A549 (cell line): Measurements from ENCODE around the gene CILP2. TPM values are rescaled to one million over a fixed set of nuclear protein-coding genes. Genes with fewer than 3 reads are reported as not detected.

Experiments
- ATAC-seq, 2 experiments: fragments of 200-7000 bp in 1 of 2; fragments of >200 bp in 1 of 2; cut with Nextera tagmentation in 1 of 2; cut with Tn5 transposase in 1 of 2; 3 replicates each; pipeline versions ENCODE4 v1.8.0 to v1.9.1; 2018 to 2020; ENCODE audit warnings: mild to moderate bottlenecking in 1 of 2, moderate library complexity in 1 of 2
- CTCF ChIA-PET: fragments of 300-600 bp; sonication (Branson Sonifier 250); formaldehyde crosslinking; extraction: SDS; loops from one replicate; lab custom pipeline; 2021; ENCODE audit warnings: antibody characterized with exemption, inconsistent platforms; lab: Yijun Ruan, JAX
- POLR2A ChIA-PET: fragments of 350-600 bp; formaldehyde crosslinking; extraction: SDS; loops from one replicate; lab custom pipeline; 2021; ENCODE audit warnings: antibody characterized with exemption, inconsistent platforms; lab: Yijun Ruan, JAX
- DNase-seq, 2 experiments: peaks; one replicate each; pipeline versions ENCODE4 v3.0.0 to v3.0.0-alpha.2; 2011 to 2016; ENCODE audit warnings: low read depth in 1 of 2, low spot score in 1 of 2
- FAIRE-seq: peaks from 2 replicates; lab custom pipeline; 2011; peaks lifted over from hg19 to GRCh38; lab: Jason Lieb, UNC
- H3K27ac ChIP-seq, 2 experiments: fragments of >200 bp; sonication (Bioruptor Twin); formaldehyde crosslinking; 3 replicates each; pipeline ENCODE4 v1.5.1; 2016 to 2017
- H3K4me1 ChIP-seq: fragments of >200 bp; sonication (Bioruptor Twin); formaldehyde crosslinking; 3 replicates; pipeline ENCODE4 v1.6.1; 2016
- H3K4me2 ChIP-seq: fragments of >200 bp; sonication (Bioruptor Twin); formaldehyde crosslinking; 3 replicates; pipeline ENCODE4 v1.6.1; 2016
- H3K4me3 ChIP-seq: fragments of >200 bp; sonication (Bioruptor Twin); formaldehyde crosslinking; 3 replicates; pipeline ENCODE4 v1.5.1; 2016
- H3K9me3 ChIP-seq: fragments of >200 bp; sonication (Bioruptor Twin); formaldehyde crosslinking; 3 replicates; pipeline ENCODE4 v1.6.1; 2016
- CBX2 ChIP-seq: fragments of 200-600 bp; sonication (generic); IDR thresholded peaks from 2 replicates; pipeline ENCODE4 v1.6.1; 2016; ENCODE audit warnings: low read depth, mild to moderate bottlenecking, borderline replicate concordance
- CEBPB ChIP-seq, 2 experiments: fragments of >200 bp in 1 of 2; sonication (Bioruptor Twin) in 1 of 2; formaldehyde crosslinking in 1 of 2; IDR thresholded peaks; 2 replicates each; pipeline ENCODE4 v1.6.1; 2012 to 2016
- E2F6 ChIP-seq: IDR thresholded peaks from 2 replicates; pipeline ENCODE4 v1.6.1; 2012; ENCODE audit warnings: low read depth, borderline replicate concordance
- EHF ChIP-seq: fragments of 250-450 bp; sonication (Bioruptor Pico); IDR thresholded peaks from 2 replicates; pipeline ENCODE4 v1.5.0; 2020; ENCODE audit warnings: mild to moderate bottlenecking
- EHMT2 ChIP-seq: fragments of 200-600 bp; sonication (generic); IDR thresholded peaks from 2 replicates; pipeline ENCODE4 v1.6.1; 2016; ENCODE audit warnings: antibody characterized with exemption, low read depth, mild to moderate bottlenecking, moderate library complexity
- EP300 ChIP-seq, 2 experiments: fragments of >200 bp; sonication (Bioruptor Twin); formaldehyde crosslinking; IDR thresholded peaks; 2 replicates in 1 of 2; 3 replicates in 1 of 2; pipeline ENCODE4 v1.6.1; 2016 to 2017
- ESRRA ChIP-seq: fragments of 150-350 bp; IDR thresholded peaks from 2 replicates; pipeline ENCODE4 v1.6.1; 2014; ENCODE audit warnings: mild to moderate bottlenecking, low read length, borderline replicate concordance
- FOSB ChIP-seq: fragments of 250-450 bp; sonication (Bioruptor Pico); IDR thresholded peaks from 2 replicates; pipeline ENCODE4 v1.5.0; 2020; ENCODE audit warnings: mild to moderate bottlenecking, moderate library complexity
- FOSL2 ChIP-seq, 2 experiments: fragments of 450-650 bp in 1 of 2; fragments of >200 bp in 1 of 2; sonication (Bioruptor Twin) in 1 of 2; formaldehyde crosslinking; IDR thresholded peaks; 2 replicates each; pipeline versions ENCODE4 v1.5.0 to v1.6.1; 2016 to 2020; ENCODE audit warnings: mild to moderate bottlenecking in 1 of 2, moderate library complexity in 1 of 2
- HEYL ChIP-seq: fragments of 250-450 bp; sonication (Bioruptor Pico); IDR thresholded peaks from 2 replicates; pipeline ENCODE4 v1.8.0; 2021; ENCODE audit warnings: mild to moderate bottlenecking, moderate library complexity
- HOXA7 ChIP-seq: fragments of 250-450 bp; sonication (Bioruptor Pico); IDR thresholded peaks from 2 replicates; pipeline ENCODE4 v1.5.0; 2020; ENCODE audit warnings: mild to moderate bottlenecking, moderate library complexity
- KDM5A ChIP-seq: fragments of 200-600 bp; sonication (generic); IDR thresholded peaks from 2 replicates; pipeline ENCODE4 v1.6.1; 2016; ENCODE audit warnings: antibody characterized with exemption, mild to moderate bottlenecking
- MAFK ChIP-seq: fragments of 450-650 bp; IDR thresholded peaks from 2 replicates; pipeline ENCODE4 v1.6.1; 2014; ENCODE audit not compliant: partially characterized antibody
- MAZ ChIP-seq: fragments of 150-350 bp; IDR thresholded peaks from 2 replicates; pipeline ENCODE4 v1.6.1; 2014; ENCODE audit warnings: antibody characterized with exemption, low read depth, low read length, borderline replicate concordance
- MYC ChIP-seq: IDR thresholded peaks from 2 replicates; pipeline ENCODE4 v1.6.1; 2012; ENCODE audit warnings: mild to moderate bottlenecking, inconsistent platforms, low read length, improper control_type of control experiment, borderline replicate concordance
- NR3C1 ChIP-seq: fragments of >200 bp; sonication (Bioruptor Twin); formaldehyde crosslinking; IDR thresholded peaks from 3 replicates; pipeline ENCODE4 v1.6.1; 2017
- PHF8 ChIP-seq: fragments of 200-600 bp; sonication (generic); IDR thresholded peaks from 2 replicates; pipeline ENCODE4 v1.6.1; 2016; ENCODE audit warnings: low read depth, mild to moderate bottlenecking, antibody characterized with exemption, moderate library complexity, borderline replicate concordance
- POLR2A ChIP-seq: IDR thresholded peaks from 2 replicates; pipeline ENCODE4 v1.6.1; 2012; ENCODE audit warnings: mild to moderate bottlenecking, low read length
- RAD21 ChIP-seq, 2 experiments: fragments of >200 bp in 1 of 2; sonication (Bioruptor Twin) in 1 of 2; formaldehyde crosslinking in 1 of 2; IDR thresholded peaks in 1 of 2; conservative IDR thresholded peaks in 1 of 2; 2 replicates in 1 of 2; 3 replicates in 1 of 2; pipeline ENCODE4 v1.6.1; 2012 to 2018; ENCODE audit warnings: inconsistent platforms in 1 of 2
- RFX5 ChIP-seq: fragments of 450-650 bp; IDR thresholded peaks from 2 replicates; pipeline ENCODE4 v1.7.1; 2014; ENCODE audit warnings: antibody characterized with exemption, mild to moderate bottlenecking, moderate library complexity
- SMC3 ChIP-seq: fragments of >200 bp; sonication (Bioruptor Twin); formaldehyde crosslinking; IDR thresholded peaks from 3 replicates; pipeline ENCODE4 v1.6.1; 2018; ENCODE audit warnings: inconsistent platforms
- SREBF2 ChIP-seq: fragments of 450-650 bp; IDR thresholded peaks from 2 replicates; pipeline ENCODE4 v1.6.1; 2014; ENCODE audit warnings: mild to moderate bottlenecking, moderate library complexity
- ZC3H11A ChIP-seq: fragments of 450-650 bp; IDR thresholded peaks from 2 replicates; pipeline ENCODE4 v1.6.1; 2014; ENCODE audit warnings: antibody characterized with exemption, mild to moderate bottlenecking
- whole genome bisulfite sequencing: methylation state at CpG from one replicate; pipeline ENCODE4 v1.1.6; 2017; ENCODE audit errors: missing lambda C conversion rate; 5-methylcytosine and 5-hydroxymethylcytosine counted together
- polyA plus RNA-seq, 4 experiments: library from polyadenylated mRNA; depleted of rRNA in 3 of 4; stranded (reverse); fragments of >200 nt; fragmentation: RNase III in 1 of 4; extraction: RNeasy Plus Mini Kit Qiagen cat#74134 plus additional on column Dnase treatment in 1 of 4; gene quantifications; 2 replicates in 3 of 4; 3 replicates in 1 of 4; pipeline ENCODE4 v1.2.3, GENCODE V29; 2011 to 2017
- TF ChIP-seq, protein P1 (sequence below): fragments of >200 bp; sonication (Bioruptor Twin); formaldehyde crosslinking; IDR thresholded peaks from 2 replicates; pipeline ENCODE4 v1.6.1; 2016
- TF ChIP-seq, protein P2 (sequence below): fragments of 150-350 bp; IDR thresholded peaks from 2 replicates; pipeline ENCODE4 v1.6.1; 2014; ENCODE audit warnings: low read depth, mild to moderate bottlenecking, low read length

The CILP2 gene
- polyA plus RNA-seq, 2 of the 4 experiments (the other 2 are of a cell fraction), result 0.17 TPM

DNA sequence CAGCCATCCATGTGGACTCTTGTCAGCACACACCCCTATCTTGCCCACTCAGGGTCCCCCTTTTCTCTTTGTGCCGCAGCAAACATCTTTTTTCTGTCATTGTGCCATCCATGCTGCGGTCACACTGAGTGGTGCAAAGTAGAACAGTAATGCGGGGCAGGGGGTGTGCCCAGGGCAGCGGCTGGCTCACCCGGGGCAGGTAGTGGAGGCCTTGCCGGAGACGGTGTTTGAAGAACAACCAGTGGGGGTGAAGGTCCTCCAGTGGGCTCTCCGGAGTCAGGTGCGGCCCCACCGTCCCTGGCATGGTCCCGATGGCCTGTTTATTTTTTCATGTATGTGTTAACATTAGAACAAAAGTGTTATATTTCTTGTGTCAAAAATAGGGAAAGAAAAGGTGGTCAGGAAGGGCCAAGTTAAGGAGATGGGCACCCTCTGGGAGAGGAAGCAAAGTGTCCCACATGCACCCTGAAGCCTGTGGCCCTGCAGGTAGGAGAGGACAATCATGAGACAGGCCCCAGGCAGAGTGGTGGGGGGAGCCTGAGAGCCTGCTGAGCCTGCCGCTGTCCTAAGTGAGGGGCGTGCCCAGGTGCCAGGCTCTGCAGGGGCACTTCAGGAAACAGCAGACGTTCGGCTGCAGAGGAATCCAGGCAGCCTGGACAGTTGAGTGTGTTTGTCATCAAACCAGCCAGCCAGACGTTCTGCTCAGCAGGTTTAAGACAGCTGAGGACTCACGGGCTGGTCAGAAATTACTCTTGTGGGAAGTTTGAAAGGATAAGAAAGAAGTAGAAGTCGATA, 35.1 kb upstream of the CILP2 start:
- H3K4me1 ChIP-seq, result no peaks in the 10 kb centered on the region
- TF ChIP-seq EHMT2, result no peak
- no peak for TF ChIP-seq NR3C1
- no peak for TF ChIP-seq RAD21 (conservative IDR thresholded peaks at IDR 0.05 in 1 of 2, IDR thresholded peaks at IDR 0.05 in 1 of 2)
- TF ChIP-seq POLR2A, result no peak
- TF ChIP-seq CEBPB (IDR thresholded peaks at IDR 0.05), result no peak
- no peak for TF ChIP-seq MYC
- TF ChIP-seq HOXA7 (CRISPR knock-in tag), result no peak
- no peak for TF ChIP-seq MAFK
- TF ChIP-seq, all 56 proteins: peak for 0
- FAIRE-seq, result no peak
- Histone ChIP-seq H3K4me3 (no peak overlapping the region), H3K9me3 (no peaks in the 10 kb centered on the region), H3K27ac (no peak overlapping the region), H3K4me2 (no peak overlapping the region)
- no peak for DNase-seq
- ChIA-PET CTCF (interaction anchor here (2.4 kb wide), 1 partner anchor 13 kb away, joined by 18 read pairs; no protein-coding TSS in a partner anchor), POLR2A (no interaction called here)
- 84% methylated on average over 18 of the region's 18 CpGs for WGBS
- no peak for ATAC-seq

GRCh38 chr19:19504754-19505668, 33.1 kb upstream of the CILP2 start:
- FAIRE-seq (no peak), DNase-seq (no peak), ATAC-seq (no peak)
- no peak overlapping the region for H3K4me3 ChIP-seq
- no peak for TF ChIP-seq ESRRA
- ChIA-PET POLR2A (no interaction called here), CTCF (interaction anchor here (2.4 kb wide), 1 partner anchor 15 kb away, joined by 18 read pairs; no protein-coding TSS in a partner anchor)
- H3K4me1 ChIP-seq, result no peaks in the 10 kb centered on the region
- no peaks in the 10 kb centered on the region for H3K9me3 ChIP-seq
- no peak overlapping the region for H3K4me2 ChIP-seq
- H3K27ac ChIP-seq, result no peak overlapping the region
- 93% methylated on average over 13 of the region's 23 CpGs for WGBS

GRCh38 chr19:19505669-19506326, 32.3 kb upstream of the CILP2 start:
- POLR2A ChIA-PET, result no interaction called here
- Histone ChIP-seq H3K27ac (no peak overlapping the region), H3K4me2 (no peak overlapping the region), H3K4me1 (no peaks in the 10 kb centered on the region), H3K9me3 (no peaks in the 10 kb centered on the region), H3K4me3 (no peak overlapping the region)
- ATAC-seq, result no peak
- 95% methylated on average over 21 of the region's 27 CpGs for WGBS
- DNase-seq, result no peak
- TF ChIP-seq RFX5 (no peak), CBX2 (no peak), HOXA7 (CRISPR knock-in tag) (no peak), ZC3H11A (no peak), EHF (CRISPR knock-in tag) (no peak), HEYL (no peak), SMC3 (no peak), CEBPB (IDR thresholded peaks at IDR 0.05) (no peak), SREBF2 (no peak)
- TF ChIP-seq, protein P1, sequence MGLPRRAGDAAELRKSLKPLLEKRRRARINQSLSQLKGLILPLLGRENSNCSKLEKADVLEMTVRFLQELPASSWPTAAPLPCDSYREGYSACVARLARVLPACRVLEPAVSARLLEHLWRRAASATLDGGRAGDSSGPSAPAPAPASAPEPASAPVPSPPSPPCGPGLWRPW, result no peak
- FAIRE-seq, result no peak
- CTCF ChIA-PET, result no interaction called here

- CTCF ChIA-PET, result no interaction called here
- TF ChIP-seq CEBPB (IDR thresholded peaks at IDR 0.05) (no peak), MAZ (no peak), FOSL2 (IDR thresholded peaks at IDR 0.05) (no peak), FOSL2 (CRISPR knock-in tag; IDR thresholded peaks at IDR 0.05) (no peak), ZC3H11A (no peak), PHF8 (no peak), KDM5A (no peak), RAD21 (conservative IDR thresholded peaks at IDR 0.05 in 1 of 2, IDR thresholded peaks at IDR 0.05 in 1 of 2) (no peak), EP300 (IDR thresholded peaks at IDR 0.05) (no peak), FOSB (CRISPR knock-in tag) (no peak), HEYL (no peak), E2F6 (no peak)
- TF ChIP-seq, protein P2, sequence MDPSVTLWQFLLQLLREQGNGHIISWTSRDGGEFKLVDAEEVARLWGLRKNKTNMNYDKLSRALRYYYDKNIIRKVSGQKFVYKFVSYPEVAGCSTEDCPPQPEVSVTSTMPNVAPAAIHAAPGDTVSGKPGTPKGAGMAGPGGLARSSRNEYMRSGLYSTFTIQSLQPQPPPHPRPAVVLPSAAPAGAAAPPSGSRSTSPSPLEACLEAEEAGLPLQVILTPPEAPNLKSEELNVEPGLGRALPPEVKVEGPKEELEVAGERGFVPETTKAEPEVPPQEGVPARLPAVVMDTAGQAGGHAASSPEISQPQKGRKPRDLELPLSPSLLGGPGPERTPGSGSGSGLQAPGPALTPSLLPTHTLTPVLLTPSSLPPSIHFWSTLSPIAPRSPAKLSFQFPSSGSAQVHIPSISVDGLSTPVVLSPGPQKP, result no peak
These were observed 31.5 kb upstream of the CILP2 start for GRCh38 chr19:19506592-19506991.

More at GRCh38 chr19:19506592-19506991, 31.5 kb upstream of the CILP2 start:
- Histone ChIP-seq H3K4me1 (no peaks in the 10 kb centered on the region), H3K4me2 (no peak overlapping the region), H3K9me3 (no peaks in the 10 kb centered on the region), H3K27ac (no peak overlapping the region), H3K4me3 (no peak overlapping the region)
- DNase-seq, result no peak
- 94% methylated on average over 12 of the region's 12 CpGs for WGBS
- no peak for ATAC-seq
- no peak for FAIRE-seq
- POLR2A ChIA-PET, result no interaction called here
